GM13976 (cell line): Measurements from ENCODE around the gene KCNQ5.

Experiments
- DNase-seq: peaks from one replicate; pipeline ENCODE4 v3.0.0; 2012; ENCODE audit warnings: low spot score
- in situ Hi-C: fragments of 300-500 bp; cut with MboI; formaldehyde crosslinking; loops from one replicate; pipeline ENCODE4 v1.12.0; 2022; ENCODE audit warnings: low sequenced_read_pairs, mixed read lengths, inconsistent platforms; ENCODE audit not compliant: unreplicated experiment
- TF ChIP-seq, protein P1 (sequence below): IDR thresholded peaks from 2 replicates; pipeline ENCODE4 v1.5.1; 2012; ENCODE audit warnings: borderline replicate concordance, mild to moderate bottlenecking; ENCODE audit not compliant: insufficient read depth; ENCODE audit errors: extremely low read depth, missing control alignments, control extremely low read depth

The KCNQ5 gene

DNA sequence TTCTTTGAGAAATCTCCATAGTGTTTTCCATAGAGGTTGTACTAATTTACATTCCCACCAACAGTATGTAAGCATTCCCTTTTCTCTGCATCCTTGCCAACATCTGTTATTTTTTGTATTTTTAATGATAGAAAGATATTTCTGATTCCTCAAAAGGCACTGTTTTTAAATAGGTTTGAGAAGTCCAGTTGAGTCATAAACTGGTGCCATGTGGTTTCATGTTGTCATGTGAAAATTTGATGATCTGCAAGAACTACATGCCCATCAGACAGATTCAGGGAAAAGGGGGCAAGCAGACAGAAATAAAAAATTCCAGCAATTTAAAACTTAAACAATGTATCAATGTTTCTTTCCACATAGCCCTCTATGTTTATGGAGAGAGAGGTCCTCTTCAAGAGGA lies 227.5 kb downstream of the KCNQ5 start:
- TF ChIP-seq, protein P1, sequence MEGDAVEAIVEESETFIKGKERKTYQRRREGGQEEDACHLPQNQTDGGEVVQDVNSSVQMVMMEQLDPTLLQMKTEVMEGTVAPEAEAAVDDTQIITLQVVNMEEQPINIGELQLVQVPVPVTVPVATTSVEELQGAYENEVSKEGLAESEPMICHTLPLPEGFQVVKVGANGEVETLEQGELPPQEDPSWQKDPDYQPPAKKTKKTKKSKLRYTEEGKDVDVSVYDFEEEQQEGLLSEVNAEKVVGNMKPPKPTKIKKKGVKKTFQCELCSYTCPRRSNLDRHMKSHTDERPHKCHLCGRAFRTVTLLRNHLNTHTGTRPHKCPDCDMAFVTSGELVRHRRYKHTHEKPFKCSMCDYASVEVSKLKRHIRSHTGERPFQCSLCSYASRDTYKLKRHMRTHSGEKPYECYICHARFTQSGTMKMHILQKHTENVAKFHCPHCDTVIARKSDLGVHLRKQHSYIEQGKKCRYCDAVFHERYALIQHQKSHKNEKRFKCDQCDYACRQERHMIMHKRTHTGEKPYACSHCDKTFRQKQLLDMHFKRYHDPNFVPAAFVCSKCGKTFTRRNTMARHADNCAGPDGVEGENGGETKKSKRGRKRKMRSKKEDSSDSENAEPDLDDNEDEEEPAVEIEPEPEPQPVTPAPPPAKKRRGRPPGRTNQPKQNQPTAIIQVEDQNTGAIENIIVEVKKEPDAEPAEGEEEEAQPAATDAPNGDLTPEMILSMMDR = no peak
- DNase-seq = no peak
- in situ Hi-C loops = no loop called here

DNA sequence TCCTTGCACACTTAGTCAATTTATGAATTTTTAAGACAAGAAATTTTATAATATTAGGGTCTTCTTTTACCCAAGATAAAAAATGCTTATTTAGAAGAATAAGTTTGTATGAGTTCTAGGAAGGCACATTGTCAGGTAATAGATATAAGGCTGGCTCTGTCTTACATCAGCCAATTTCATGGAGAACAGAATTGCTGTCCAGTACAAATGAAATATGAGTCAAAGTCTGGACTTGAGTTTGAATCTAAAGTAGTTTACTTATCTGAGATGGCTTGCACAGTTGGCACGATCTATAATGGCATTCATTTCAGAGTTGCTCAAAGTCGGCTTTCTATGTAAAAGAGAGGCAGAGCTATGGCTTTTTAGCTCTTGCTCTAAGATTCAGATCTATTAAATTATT lies 228.2 kb downstream of the KCNQ5 start:
- in situ Hi-C loops = no loop called here
- TF ChIP-seq, protein P1 = no peak
- no peak for DNase-seq

DNA sequence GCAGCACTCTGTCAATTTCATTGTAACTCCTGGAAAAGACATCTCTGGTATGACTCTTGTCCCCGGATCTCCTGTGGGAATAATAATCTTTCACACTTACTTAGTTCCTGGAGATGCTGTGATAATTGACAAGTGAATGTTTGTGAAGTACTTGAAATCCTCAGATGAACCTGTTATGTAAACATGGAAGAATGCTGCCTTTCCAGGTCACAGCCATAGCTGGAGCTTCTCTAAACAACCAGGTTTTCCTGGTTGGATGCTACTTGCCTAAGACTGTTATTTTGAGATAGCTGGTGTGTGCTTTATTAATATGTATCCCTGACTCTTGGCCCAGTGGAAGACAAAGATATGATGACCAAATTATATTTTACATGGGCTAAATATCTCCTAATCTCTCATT lies 228.6 kb downstream of the KCNQ5 start:
- TF ChIP-seq, protein P1 = no peak
- in situ Hi-C loops = no loop called here
- no peak for DNase-seq

DNA sequence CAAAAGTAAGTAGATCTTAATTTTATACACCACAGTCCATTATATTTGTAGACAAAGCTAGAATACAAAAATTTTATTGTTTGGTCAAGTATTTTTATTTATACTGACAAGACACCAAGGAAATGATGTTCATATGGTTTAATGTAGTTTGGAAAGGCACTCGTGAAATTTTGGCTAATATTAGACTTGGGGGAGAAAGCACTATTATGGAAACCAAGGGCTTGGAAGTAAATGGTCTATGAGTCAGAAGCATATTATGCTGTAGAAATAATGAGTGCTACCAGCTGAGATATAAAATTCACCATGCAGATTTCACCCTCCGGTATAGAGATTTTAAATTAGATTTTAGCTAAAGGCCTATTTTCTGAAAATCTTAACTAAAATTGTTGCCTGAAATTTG lies 233.6 kb downstream of the KCNQ5 start:
- DNase-seq = no peak
- in situ Hi-C loops = no loop called here
- TF ChIP-seq, protein P1 = no peak

DNA sequence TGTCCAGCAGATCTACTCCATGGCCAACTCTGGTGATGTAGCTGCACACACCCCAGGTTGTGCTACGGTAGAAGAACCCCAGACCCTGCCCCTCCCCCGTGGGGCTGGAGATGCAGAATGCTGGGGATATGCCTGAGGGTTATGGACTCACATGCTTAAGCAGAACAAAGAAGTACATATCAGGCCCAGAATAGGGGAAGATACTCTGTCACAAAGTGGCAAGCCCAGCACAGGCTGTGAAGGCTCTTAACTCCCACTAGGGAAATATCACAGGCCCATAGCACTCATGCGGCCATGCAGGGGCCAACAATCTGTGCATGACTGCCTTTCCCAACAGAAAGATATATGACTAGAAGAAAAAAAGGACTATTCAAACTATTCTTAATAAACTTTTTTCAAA lies 234.9 kb downstream of the KCNQ5 start:
- in situ Hi-C loops = no loop called here
- TF ChIP-seq, protein P1 = no peak
- no peak for DNase-seq

DNA sequence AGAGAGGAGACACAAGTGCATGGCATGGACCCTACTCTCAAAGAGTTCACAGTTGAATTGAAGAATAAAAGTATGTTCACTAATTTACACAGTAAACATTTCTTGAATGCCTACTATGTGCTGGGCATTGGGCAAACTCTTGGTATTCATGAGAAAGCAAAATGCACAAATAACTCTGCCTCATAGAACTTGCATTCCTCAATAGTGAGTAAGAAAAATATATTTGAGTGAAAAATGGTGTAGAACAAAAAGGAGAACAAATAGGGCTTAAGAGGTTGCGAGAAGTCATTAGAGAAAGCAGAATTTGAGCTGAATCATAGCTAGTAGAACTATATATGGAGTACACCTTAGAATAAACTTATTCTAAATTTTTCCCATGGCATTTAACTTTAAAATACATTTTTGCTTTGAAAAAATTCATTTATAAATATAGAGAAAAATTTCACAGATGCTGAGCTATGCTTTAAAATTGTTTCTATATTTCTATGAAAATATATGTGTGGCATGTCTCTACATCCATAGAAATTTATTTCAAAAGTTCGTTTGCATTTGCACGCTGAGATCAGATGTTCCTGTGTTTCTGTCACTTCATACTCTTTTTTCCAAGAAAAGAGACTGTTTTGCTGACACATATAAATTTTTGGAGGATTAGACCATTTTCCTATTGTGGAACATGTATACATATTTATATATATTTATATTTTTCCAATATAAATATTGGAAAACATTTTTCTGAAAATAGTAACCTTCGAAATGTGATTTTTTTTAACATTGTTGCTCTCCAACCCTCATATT lies 236.1 kb downstream of the KCNQ5 start:
- in situ Hi-C loops = no loop called here
- TF ChIP-seq, protein P1 = no peak
- DNase-seq = no peak
